HFFc6 (cell line): ENCODE measurements around the gene IBA57. TPM values are rescaled to one million over a fixed set of nuclear protein-coding genes. Genes with fewer than 3 reads are reported as not detected.

Source experiments
- DNase-seq: peaks from one replicate; pipeline ENCODE4 v3.0.0-alpha.2; 2018
- H3K27ac Mint-ChIP-seq: 2 replicates; pipeline ENCODE4 v1.8.0; 2020; ENCODE audit warnings: mild to moderate bottlenecking, mixed read lengths
- H3K27me3 Mint-ChIP-seq: 2 replicates; pipeline ENCODE4 v1.8.0; 2021; ENCODE audit warnings: mild to moderate bottlenecking, moderate library complexity, mixed read lengths; ENCODE audit not compliant: insufficient read depth
- H3K36me3 Mint-ChIP-seq: 2 replicates; pipeline ENCODE4 v1.8.0; 2021; ENCODE audit warnings: low read depth, mixed read lengths
- H3K4me1 Mint-ChIP-seq: 2 replicates; pipeline ENCODE4 v1.8.0; 2020; ENCODE audit warnings: low read depth, mixed read lengths
- H3K4me3 Mint-ChIP-seq: 2 replicates; pipeline ENCODE4 v1.8.0; 2020; ENCODE audit warnings: mild to moderate bottlenecking, moderate library complexity, mixed read lengths
- H3K9me3 Mint-ChIP-seq: 2 replicates; pipeline ENCODE4 v1.8.0; 2020; ENCODE audit warnings: mild to moderate bottlenecking, mixed read lengths
- total RNA-seq, 6 experiments: library from RNA; stranded (reverse); fragmentation: NEBNext Ultra II Directional; extraction: Animal tissue kit (Norgen Biotek cat#: 25700); gene quantifications; 2 replicates in 1 of 6; 3 replicates in 5 of 6; pipeline ENCODE4 v1.2.3, GENCODE V29; 2021
- TF ChIP-seq, protein P1 (sequence below): fragments of 200-600 bp; sonication (generic); IDR thresholded peaks from 2 replicates; pipeline ENCODE4 v1.5.0; 2021; ENCODE audit warnings: antibody characterized with exemption, mild to moderate bottlenecking

The IBA57 gene
- total RNA-seq, 6 experiments from 2014 or later: 4.2 to 5.8 (median 4.7) TPM

DNA sequence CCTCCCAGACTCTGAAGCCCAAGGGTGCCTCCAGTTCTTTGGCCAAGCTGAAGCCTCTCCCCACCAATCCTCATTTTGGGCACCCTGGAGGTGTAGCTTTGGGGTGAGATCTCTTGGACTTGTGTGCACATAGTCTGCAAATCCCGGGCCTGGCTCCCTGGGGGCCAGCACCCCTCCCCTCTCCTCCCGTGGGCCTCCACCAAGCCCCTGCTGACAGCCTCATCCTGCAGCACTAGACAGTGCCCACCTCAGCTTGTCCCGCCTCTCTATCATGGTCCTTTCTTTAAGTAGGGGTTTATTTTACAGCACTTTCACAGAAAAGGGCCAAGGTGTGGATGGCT lies 12.7 kb upstream of the IBA57 start:
- TF ChIP-seq, protein P1, sequence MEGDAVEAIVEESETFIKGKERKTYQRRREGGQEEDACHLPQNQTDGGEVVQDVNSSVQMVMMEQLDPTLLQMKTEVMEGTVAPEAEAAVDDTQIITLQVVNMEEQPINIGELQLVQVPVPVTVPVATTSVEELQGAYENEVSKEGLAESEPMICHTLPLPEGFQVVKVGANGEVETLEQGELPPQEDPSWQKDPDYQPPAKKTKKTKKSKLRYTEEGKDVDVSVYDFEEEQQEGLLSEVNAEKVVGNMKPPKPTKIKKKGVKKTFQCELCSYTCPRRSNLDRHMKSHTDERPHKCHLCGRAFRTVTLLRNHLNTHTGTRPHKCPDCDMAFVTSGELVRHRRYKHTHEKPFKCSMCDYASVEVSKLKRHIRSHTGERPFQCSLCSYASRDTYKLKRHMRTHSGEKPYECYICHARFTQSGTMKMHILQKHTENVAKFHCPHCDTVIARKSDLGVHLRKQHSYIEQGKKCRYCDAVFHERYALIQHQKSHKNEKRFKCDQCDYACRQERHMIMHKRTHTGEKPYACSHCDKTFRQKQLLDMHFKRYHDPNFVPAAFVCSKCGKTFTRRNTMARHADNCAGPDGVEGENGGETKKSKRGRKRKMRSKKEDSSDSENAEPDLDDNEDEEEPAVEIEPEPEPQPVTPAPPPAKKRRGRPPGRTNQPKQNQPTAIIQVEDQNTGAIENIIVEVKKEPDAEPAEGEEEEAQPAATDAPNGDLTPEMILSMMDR: no peak
- Mint-ChIP-seq H3K4me1 (peaks cover 8% of the 10 kb centered on the region), H3K27ac (no peak overlapping the region), H3K36me3 (no peaks in the 10 kb centered on the region), H3K4me3 (no peak overlapping the region), H3K9me3 (no peaks in the 10 kb centered on the region), H3K27me3 (no peaks in the 10 kb centered on the region; the same call in 1 of the 2 replicates)
- no peak for DNase-seq

DNA sequence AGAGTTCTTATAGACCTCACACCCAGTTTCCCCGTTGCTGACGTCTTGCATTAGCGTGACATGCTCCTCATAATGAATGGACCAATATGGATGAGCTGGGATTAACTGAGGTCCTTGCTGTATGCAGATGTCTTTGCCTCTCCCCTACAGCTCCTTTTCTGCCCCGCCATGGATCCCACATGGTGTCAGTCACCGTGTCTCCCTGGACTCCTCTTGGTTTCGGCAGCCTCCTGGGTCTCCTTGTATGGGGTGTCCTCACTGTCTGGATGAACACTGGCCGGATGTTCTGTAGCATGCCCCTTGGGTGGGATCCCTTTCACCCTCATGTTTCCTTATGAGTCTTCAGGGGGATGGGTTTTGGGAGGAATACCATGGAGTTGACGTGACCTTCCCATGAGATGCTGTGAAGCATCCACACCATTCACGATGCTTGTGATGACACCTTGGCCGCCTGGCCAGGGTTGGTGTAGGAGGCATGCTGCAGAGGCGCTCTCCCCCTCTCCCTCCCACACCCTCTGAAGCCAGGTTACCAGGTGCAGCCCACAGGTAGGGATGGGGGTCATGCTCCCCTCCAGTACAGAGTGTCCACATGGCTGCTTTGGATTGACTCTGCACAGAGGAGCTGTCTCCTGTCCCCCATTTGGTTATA lies 11.5 kb upstream of the IBA57 start:
- Mint-ChIP-seq H3K27ac (no peak overlapping the region), H3K4me1 (peaks cover 8% of the 10 kb centered on the region), H3K4me3 (no peak overlapping the region), H3K27me3 (no peaks in the 10 kb centered on the region), H3K36me3 (no peaks in the 10 kb centered on the region), H3K9me3 (no peaks in the 10 kb centered on the region)
- DNase-seq: no peak
- TF ChIP-seq, protein P1: no peak

DNA sequence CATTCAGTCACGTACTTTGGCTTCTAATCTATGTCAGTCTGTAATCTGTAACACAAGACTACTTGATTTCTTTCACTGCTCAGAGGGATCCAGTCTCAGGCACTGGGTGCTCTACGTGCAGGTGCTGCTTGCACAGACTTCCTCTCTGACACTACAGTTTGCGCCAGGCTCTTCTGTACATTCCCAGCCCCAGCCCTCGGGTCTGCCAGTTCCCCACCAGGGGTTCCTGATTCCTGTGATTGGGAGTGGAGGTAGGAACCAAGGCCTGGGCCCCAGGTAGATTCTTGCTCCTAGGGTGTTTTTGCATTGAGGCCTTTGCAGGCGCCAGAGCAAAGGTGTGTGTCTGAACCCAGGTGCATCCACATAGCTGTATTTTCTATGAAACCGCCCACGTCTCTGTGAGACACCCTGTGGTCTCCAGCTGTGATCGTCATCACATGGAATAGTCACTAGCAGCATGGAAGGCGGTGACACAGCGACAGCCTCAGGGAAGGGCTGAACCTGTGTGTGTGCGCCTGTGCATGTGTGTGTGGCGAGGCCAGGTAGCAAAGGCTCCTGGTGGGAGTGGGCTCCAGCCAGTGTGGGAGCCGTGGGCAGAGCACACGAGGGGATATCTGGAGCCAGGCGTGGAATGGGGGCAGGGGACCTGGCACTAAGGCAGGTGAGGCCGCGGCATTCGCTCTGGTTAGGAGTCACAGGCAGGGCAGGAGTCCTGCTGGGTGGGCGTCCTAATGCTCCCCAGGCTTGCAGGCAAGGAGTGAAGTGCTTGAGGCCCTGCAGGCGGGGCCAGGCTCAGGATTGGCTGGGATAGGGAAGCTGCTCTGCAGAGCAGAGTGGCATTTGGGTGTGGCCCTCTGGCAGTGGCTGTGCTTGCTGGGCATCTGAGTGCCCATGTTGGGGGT lies 10.7 kb upstream of the IBA57 start:
- Mint-ChIP-seq H3K27me3 (no peaks in the 10 kb centered on the region; the same call in 1 of the 2 replicates), H3K36me3 (no peaks in the 10 kb centered on the region), H3K4me3 (no peak overlapping the region), H3K4me1 (peaks cover 8% of the 10 kb centered on the region), H3K9me3 (no peaks in the 10 kb centered on the region), H3K27ac (no peak overlapping the region)
- DNase-seq: no peak
- TF ChIP-seq, protein P1: no peak

DNA sequence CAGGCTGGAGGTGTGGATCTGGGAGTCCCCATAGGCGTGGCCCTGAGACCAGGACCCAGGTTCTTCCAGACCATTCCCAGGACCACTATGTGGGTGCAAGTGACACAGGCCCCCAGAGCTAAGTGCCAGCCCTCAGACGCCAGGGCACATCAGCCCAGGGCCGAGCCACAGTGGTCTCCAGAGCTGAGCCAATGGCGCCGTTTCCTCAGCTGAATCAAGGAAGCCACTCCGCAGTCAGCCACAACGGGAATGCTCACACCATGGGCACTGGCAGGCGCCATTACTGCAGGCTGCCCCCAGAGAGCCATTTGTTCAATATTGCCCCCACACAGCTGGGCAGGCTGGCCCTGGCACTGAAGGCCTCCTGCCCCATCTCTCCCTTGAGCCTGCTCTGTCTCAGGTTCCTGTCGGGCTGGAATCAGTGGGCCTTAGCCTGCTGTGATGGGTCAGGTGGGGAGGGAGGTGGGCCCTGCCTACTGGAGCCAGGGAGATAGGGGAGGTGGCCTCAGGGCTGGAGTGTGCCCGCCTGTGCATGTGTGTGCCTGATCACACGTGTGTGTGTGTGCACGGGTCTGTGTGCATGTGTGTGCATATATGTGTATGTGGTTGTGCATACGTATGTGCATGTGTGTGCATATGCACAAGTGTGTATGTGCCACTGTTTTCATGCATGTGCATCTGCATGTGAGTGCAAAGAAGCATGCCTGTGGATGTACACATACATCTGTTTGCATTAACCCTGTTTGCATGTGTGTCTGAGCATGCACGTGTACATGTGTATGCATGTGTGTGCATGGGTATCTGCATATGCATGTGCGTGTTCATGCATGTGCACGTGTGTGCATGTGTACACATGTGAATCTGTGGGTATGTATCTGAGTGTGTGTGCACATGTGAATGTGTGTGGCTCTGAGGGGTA lies 9.7 kb upstream of the IBA57 start:
- no peaks in the 10 kb centered on the region; the same call in 1 of the 2 replicates for H3K27me3 Mint-ChIP-seq
- H3K9me3 Mint-ChIP-seq: no peaks in the 10 kb centered on the region
- H3K27ac Mint-ChIP-seq: no peak overlapping the region
- no peak for DNase-seq
- H3K4me3 Mint-ChIP-seq: no peak overlapping the region
- TF ChIP-seq, protein P1: no peak
- peaks cover 7% of the 10 kb centered on the region for H3K4me1 Mint-ChIP-seq
- no peaks in the 10 kb centered on the region for H3K36me3 Mint-ChIP-seq

DNA sequence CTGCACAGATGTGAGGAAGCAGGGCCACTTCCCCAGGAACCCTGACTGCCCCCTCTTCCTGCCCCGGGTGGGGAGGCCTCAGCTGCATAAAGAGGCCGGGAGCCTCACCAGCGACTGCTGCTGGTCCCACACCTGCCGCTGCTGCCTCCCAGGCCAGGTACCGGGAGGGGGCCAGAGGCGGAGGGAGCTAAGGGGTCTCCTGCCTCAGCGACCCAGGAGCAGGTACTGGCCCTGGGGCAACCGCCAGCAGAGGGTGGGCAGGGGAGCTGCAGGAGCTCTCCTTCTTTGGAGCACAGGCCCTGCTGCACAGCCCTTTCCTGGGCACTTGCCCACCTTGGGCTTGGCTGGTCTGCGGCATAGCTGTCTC lies 9.1 kb upstream of the IBA57 start:
- TF ChIP-seq, protein P1: no peak
- Mint-ChIP-seq H3K36me3 (no peaks in the 10 kb centered on the region), H3K27ac (no peak overlapping the region), H3K27me3 (no peaks in the 10 kb centered on the region; the same call in 1 of the 2 replicates), H3K4me3 (no peak overlapping the region), H3K4me1 (peaks cover 4% of the 10 kb centered on the region; the same call in 1 of the 2 replicates), H3K9me3 (no peaks in the 10 kb centered on the region)
- no peak for DNase-seq
